NOMO-1 (cell line): ENCODE data around the gene DLX6.

Experiments
- DNase-seq, 2 experiments: peaks; one replicate each; lab custom pipeline; 2025; ENCODE audit not compliant: unreplicated experiment in 2 of 2; lab: John Stamatoyannopoulos, UW

Gene DLX6

GRCh38 chr7:97005183-97006054 is at the start of gene DLX6:
Gene DLX6, plus strand, starts transcription at chr7:97005553. Its CDS starts 425 bp downstream, at chr7:97005978.
- peak; percentile 100 for DNase-seq

GRCh38 chr7:96959135-96959534 is 46.2 kb upstream of the DLX6 start:
- peak; percentile 26 to 89 for DNase-seq

GRCh38 chr7:96962221-96962885 is 43.0 kb upstream of the DLX6 start:
- DNase-seq = peak; percentile 87 to 92

GRCh38 chr7:96968981-96969380 is 36.4 kb upstream of the DLX6 start:
- no peak for DNase-seq

- no peak for DNase-seq
Observed at GRCh38 chr7:96970739-96971138, 34.6 kb upstream of the DLX6 start.

- DNase-seq = no peak
Observed at GRCh38 chr7:96973986-96974385, 31.4 kb upstream of the DLX6 start.

GRCh38 chr7:96976106-96976505 is 29.2 kb upstream of the DLX6 start:
- DNase-seq = no peak

- no peak for DNase-seq
Observed at GRCh38 chr7:96977445-96977844, 27.9 kb upstream of the DLX6 start.

GRCh38 chr7:96979551-96980276 is 25.6 kb upstream of the DLX6 start:
- no peak for DNase-seq

- no peak for DNase-seq
Observed at GRCh38 chr7:96982586-96982985, 22.8 kb upstream of the DLX6 start.

- DNase-seq = no peak
Observed at GRCh38 chr7:96985992-96986391, 19.4 kb upstream of the DLX6 start.

- no peak for DNase-seq
Observed at GRCh38 chr7:96986901-96987300, 18.5 kb upstream of the DLX6 start.

GRCh38 chr7:96987719-96988118 is 17.6 kb upstream of the DLX6 start:
- DNase-seq = no peak

- no peak for DNase-seq
Observed at GRCh38 chr7:96989241-96989858, 16.0 kb upstream of the DLX6 start.

GRCh38 chr7:96989859-96990317 is 15.5 kb upstream of the DLX6 start:
- no peak for DNase-seq

GRCh38 chr7:96991546-96992191 is 13.7 kb upstream of the DLX6 start:
- no peak for DNase-seq

- no peak for DNase-seq
Observed at GRCh38 chr7:96992192-96993005, 13.0 kb upstream of the DLX6 start.

- DNase-seq = no peak
Observed at GRCh38 chr7:96993094-96993865, 12.1 kb upstream of the DLX6 start.

GRCh38 chr7:96993980-96994379 is 11.4 kb upstream of the DLX6 start:
- DNase-seq = no peak
